Measurements from ENCODE around the gene HLCS.

The HLCS gene

DNA sequence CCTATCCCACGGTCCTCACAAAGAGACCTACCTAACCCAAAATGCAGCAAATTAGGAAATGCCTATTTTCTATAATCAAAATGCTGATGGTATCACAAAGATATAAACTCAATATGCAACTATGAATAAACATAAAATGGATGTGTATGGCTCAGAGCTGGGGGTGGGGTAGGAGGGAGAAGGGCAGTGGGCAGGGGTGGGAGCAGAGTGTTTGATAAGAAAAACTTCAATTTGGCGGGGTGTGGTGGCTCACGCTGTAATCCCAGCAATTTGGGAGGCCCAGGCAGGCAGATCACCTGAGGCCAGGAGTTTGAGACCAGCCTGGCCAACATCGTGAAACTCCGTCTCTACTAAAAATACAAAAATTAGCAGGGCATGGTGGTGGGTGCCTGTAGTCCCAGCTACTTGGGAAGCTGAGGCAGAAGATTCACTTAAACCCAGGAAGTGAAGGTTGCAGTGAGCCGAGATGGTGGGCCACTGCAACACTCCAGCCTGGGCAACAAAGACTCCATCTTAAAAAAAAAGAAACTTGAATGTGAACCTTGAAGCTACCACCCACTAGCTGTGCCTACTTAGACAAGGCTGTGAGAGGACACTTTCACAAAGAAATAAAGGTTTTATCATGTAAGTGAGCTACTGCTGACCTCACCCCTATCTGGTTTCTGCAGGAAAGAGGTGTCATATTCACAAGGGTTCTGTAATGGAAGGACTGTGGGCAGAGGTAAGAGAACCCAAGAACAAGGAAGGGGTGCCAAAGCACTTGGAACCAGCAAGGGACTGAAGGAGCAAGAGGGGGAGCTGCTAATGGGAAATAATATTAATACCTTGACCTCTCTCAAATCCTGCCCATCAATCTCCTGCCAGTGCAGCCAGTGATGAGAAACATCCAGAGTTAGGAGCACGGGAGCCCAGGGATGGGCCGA is 53.0 kb downstream of the HLCS start:
- DNase-seq = no peak

DNA sequence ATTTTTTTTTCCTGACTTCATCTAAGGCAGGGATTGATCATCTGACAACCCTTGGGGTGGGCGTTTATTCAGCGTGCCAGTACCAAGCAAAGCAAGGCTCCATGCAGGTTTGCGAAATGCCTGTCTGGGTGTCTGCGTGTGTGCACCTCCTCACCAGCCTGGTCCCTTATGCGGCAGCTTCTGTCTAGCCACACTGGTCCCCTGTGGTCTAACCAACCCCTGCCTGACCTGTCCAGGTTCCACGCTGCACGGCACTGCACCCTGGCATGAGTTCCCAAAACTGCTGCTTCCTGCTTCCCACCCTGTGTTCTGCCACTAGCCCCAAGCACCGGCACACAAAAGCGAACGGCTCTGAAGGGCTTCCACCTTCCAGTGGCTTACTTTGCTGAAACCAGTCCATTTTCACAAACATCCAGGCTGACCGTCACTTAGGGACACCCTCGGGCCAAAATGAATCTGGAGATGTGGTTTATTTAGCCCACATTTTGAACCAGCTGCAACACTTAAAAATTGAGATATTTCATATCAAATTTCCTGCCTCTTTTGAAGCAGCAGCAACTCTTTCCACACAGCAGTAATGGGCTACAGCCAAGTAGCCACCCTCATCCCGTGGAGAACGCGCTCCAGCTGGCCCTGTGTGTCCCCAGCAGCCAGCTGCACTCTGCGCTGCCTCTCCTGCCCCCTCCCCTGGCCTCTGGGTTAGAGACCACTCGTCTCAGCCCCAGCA is 55.7 kb downstream of the HLCS start:
- DNase-seq = no peak

DNA sequence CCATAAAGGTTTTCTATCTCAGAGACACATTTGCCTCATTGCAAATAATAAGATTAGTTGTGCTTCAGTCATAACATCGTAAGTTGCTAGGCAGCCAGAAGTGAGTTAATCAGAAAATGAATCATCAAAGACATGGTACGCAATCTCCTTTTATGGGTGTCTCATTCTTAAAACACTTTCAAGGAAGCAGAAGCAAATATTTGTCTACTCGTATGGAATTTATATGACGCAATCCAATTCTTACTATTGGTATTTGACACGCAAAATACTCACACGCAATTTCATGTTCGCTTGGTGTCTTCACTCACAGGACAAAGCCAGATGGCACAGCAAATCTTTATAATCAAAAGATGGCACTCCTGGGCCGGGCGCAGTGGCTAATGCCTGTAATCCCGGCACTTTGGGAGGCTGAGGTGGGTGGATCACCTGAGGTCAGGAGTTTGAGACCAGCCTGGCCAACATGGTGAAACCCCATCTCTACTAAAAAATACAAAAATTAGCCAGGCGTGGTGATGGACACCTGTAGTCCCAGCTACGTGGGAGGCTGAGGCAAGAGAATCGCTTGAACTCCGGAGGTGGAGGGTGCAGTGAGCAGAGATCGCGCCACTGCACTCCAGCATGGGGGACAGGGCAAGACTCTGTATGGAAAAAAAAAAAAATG is 56.4 kb downstream of the HLCS start:
- DNase-seq = no peak

DNA sequence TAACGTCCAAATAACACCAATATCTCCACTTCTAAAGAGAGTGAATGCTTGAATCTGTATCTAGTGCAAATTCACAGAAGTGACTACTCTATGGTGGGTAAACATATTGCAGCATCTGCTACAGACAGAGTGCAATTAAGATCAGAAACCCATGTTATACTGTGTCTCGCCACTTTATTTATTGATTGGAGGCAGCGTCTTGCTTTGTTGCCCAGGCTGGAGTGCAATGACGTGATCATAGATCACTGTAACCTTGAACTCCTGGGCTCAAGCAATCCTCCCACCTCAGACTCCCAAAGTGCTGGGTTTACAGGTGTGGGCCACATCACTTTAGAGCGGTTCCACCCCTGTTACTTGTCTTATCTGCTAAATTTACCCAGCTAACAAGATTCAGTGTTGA is 57.0 kb downstream of the HLCS start:
- no peak for DNase-seq

DNA sequence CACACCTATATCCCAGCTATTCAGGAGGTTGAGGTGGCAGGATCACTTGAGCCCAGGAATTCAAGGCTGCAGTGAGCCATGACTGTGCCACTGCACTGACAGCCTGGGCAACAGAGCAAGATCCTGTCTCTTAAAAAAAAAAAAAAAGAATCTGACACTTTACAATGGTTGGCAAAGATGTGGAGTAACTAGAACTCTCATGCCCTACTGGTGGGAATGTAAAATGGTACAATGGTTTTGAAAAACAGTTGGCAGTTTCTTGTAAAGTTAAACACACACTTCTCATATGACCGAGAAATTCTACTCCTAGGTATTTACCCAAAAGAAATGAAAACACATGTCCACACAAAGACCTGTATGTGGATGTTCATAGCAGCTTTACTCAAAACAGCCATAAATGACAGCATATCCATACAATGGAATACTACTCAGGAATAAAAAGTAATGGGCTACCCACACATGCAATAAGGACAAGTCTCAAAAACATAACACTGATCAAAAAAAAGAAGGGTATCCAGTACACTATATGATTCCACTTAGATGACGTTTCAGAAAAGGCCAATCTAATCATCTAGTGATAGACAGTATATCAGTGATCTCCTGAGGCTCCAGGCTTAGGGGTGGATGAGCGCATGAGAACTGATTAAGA is 58.1 kb downstream of the HLCS start:
- DNase-seq = no peak

DNA sequence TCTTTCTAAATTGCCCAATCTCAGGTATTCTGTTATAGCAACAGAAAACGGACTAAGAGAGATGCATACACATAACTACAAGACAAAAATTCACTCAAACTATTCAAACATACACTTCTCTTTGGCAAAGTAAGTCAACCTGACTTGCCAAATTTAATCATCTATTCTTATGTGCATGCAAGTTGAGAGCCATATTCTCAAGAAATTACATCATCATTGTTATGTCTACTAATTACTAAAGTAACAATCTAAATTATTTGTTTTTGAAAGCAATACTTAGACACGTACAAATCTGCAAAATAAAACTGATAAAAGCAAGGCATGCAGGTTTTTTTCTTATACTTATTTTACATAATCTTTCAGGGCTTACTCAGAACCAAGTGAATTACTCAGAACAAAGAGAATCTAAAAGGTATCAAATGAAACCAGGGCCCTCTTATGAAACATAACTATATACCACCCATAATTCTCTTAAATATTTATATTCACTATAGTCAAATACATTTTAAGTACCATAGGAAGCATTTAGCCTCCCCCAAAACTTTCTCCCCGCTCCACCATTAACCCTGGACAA is 62.3 kb downstream of the HLCS start:
- DNase-seq = no peak

DNA sequence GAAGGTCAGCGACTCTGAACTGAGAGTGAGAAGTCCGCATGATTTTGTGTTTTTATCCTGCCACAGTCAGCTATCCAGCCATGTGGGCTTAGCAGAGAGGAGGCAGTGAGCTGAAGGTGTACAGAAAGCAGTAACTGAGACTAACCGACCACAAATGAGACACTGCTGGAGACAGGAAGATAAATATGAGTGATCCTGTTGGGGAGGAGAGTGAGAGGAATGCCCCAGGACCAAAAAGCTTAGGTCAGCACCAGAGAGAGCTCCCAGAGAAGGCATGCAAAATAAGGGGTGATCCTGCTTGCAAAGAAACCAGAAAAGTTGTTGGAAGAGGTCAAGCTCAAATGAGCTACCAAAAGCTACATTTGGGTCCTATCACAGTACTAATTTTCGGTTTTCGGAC is 63.7 kb downstream of the HLCS start:
- DNase-seq = no peak

DNA sequence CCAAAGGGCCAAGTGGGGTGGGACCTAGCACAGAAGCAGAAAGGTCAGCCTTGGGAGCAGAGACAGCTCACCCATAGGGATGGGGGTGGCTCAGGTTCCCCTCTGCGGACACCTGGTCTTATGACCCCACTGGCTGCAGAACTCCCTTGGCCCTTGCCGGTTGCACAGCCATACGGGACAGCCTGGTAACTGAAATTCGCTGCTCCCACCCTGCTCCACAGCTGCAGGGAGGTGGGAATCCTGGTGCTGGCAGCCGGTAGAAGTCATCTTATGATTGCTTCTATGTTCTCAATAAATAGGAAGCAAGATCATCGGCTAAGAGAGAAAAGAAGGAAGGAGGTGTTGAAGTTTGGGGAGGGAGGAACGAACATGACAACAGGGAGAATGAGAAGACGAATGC is 64.1 kb downstream of the HLCS start:
- no peak for DNase-seq

DNA sequence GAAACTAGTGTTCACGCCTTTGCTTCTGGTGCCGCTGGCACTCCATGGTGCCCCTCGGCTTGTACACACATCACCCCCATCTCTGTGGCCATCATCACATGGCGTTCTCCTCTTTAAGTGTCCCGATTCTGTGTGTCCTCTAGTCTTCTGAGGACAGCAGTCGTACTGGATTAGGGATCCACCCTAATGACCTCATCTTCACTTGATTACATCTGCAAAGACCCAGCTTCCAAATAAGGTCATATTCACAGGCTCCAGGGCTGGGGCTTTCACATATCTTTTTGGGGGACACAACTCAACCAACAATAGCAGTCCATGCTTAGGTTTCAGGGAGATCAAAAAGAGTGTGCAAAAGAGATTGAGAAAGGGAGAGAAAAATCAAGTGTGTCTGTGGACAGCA is 64.9 kb downstream of the HLCS start:
- no peak for DNase-seq

DNA sequence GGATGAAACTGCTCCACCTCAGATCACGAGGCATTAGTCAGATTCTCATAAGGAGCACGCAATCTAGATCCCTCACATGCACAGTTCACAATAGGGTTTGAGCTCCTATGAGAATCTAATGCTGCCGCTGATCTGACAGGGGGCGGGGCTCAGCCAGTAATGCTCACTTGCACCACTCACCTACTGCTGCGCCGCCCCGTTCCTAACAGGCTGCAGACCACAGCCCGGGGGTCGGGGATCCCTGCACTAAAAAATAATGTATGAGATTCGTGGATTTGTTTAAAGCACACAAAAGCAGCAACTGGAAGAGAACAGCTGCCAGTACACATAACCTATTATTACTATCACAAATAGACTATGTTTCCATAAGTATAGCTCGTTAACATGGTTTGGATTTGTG is 72.9 kb downstream of the HLCS start:
- no peak for DNase-seq

DNA sequence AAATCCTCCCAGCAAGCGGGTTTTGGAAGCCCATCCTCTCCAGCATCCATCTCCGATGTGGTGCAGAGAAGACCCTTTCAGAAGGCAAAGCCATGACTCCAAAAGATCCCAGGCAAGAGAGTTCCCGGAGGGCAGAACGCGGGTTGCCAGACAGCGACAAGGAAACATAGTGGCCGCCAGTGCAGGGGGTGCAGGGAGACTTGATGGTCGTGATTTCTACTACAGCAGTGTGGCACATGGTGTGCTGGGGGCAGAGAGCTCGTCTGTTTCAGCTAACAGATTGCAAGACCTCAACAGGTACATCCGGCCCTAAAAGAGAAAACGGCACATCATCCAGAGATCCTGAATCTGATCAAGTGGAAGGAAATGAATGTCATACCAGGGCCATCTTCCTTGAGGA is 74.3 kb downstream of the HLCS start:
- DNase-seq = no peak

DNA sequence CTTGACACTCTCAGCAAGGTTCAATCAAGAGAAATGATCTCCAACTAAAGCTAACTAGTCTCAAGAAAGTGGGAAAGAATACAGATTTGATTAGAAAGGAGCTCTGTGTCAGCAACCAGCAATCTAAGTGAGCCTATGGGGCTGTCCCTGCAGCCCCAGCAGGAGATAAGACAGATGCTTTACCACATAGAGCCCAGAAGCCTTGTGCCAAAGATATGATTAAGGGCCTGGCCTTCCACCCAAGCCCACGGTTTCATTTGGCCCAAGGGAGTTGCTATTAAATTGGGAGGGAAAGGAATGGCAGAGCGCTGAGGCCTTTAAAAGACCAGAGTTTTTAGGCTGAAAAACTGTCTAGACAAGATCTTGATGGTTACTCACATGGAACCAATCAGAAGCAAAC is 74.8 kb downstream of the HLCS start:
- DNase-seq = no peak

DNA sequence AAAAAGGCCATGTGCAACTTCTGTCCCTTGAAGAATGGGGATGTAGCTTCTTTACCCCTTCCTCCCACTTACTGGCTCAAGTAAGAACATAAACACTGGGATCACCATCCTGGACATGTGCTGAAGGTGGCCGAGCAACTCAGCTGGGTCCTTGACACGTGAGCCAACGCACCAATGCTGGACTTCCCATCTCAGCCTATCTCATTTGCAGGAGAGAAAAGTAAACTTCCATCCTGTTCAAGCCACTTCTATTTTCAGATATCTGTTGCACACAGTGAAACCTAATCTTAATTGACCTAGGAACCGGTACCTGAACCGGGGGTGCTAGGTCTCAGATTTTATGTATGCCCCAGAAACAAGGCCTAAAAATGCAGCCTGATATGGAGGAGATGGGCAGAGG is 75.3 kb downstream of the HLCS start:
- DNase-seq = no peak

DNA sequence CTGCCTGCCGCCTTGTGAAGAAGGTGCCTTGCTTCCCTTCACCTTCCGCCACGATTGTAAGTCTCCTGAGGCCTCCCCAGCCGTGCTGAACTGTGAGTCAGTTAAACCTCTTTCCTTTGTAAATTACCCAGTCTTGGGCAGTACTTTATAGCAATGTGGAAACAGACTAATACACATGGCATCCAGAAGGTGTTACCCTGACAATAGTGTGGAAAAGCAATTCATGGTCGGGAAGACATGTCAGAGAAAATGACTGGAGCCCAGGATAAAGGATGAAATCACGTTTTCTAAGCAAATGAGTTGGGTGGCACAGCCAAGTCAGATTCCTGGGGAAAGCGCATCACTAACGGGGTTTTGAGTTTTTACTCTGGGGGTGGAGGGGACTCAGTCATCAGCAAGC is 76.4 kb downstream of the HLCS start:
- no peak for DNase-seq

DNA sequence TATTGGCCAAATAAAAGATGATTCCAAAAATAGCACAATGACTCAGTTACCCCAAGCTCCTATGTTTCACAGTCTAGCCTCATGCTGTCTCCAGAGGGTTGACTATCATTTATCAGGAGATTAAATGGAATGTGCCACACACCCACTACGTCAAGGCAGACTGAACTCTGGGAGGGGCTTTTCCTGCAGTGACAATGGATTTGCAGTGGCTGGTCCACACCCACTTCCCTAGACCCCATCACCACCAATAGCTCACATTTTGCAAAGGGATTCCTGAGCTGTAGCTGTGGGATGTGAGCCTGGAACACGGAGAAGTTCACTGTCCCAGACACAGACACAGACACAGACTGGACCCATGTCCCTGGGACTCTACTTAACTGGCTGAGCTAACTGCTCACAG is 77.1 kb downstream of the HLCS start:
- no peak for DNase-seq

DNA sequence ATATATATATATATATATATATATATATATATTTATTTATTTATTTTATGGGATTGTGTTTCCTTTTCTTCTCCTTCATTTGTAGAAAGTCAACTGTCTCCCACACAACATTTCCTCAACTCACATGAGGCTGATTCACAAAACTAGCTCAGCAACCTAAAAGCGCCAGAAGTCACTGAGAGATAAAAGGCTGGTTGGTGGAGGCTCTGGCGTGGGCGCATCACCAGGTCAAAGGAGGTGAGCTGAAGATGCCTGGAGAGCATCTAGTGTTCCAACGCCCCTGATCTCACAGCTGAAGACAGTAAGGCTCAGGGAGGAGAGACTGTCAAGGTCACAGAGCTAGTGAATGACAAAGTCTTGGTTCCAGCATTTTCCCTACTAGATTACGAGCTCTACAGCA is 78.0 kb downstream of the HLCS start:
- no peak for DNase-seq

DNA sequence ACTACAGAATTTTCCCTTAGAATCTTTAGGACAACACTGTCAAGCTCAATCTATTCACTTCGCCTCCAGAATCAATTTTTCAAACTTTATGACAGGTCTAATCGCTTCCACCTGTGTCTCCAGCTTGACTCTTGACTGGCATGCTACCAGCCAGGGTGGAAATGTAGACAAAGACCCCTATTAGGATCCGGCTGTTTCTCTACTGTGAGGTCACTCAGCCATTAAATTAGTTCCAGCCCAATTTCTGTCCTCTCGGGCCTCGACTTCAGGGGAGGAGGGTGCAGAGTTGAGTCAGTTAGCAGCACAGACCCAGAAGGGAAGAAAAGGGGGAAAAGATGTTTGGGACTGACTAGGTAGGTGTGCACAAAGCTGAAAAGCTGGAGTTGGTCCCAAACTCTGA is 78.5 kb downstream of the HLCS start:
- DNase-seq = peak; percentile 12

DNA sequence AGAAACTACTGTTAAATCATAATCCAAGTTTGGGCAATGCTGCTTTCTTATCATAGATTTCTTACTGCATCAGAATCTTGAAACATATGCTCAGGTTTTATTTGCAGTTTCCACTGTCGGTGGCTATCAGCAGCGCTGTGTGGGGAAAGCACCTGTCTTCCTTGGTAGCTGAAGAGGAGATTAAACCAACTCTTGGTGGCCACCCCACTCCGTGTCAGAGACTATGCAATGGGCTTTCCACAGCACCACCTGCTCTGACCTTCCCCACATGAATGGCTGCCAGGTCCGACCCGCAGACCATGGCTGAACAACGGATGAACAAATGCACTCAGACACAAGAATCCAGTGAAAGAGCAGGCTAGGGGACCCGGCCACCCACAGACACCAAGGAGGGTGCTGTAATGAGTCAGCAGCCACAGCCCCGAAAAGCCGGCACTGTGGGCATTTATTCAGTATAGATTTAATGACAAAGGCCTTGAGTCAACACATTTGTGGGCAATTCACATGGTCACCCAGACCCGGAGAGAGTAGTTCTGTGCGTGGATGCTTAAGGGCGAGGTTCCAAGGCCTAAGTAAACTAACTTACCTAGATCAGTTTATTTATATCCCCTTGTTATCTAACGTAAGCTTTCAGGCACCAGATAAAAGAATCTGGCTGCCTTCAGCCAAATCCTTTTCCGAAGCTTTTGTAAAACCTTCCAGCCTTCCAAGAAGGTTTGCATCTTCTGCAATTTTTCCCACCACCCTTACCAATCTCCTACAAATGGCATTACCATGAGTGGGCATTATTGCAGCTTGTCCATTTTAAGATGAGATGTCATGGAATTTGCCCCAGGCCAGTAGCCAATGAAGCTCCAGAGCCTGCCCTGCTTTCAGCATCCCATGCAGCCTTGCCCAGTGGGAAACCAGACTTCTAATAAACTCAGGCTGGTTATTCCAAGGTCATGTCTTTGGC is 82.7 kb downstream of the HLCS start:
- DNase-seq = no peak

DNA sequence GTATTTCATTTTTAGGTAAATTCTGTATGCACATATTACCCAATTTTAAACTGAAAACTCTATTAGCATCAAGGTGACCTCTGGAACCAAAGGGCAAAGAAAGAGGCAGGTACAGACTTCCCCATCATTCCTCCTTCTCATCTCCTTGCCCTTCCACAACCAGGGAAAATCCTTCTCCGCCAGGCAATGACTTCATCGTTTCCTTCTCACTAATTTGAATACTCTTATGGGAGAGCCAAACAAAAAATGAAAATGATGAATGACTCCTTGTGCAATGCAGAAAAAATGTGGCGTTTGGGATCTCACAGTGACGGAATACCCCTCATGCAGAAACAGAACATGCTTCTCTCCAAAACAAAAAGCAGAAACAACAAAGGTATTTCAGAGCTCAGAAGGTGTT is 83.7 kb downstream of the HLCS start:
- no peak for DNase-seq

DNA sequence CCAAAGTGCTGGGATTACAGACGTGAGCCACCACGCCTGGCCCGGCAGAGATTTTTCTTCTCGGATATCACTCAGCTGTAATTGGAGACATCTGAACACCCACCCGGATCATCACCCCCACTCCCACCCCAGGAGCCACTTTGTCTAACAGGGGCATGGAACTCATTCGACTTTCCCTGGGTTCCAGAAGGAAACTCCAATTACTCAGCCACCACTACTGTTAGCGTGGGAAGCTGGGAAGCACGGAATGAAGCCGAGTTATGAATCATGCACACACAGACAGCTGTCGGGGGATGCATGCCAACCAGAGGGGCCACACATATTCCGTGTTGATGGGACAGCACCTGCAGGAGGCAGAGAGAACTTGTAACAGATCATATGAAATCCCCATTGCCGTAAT is 85.2 kb downstream of the HLCS start:
- DNase-seq = no peak

DNA sequence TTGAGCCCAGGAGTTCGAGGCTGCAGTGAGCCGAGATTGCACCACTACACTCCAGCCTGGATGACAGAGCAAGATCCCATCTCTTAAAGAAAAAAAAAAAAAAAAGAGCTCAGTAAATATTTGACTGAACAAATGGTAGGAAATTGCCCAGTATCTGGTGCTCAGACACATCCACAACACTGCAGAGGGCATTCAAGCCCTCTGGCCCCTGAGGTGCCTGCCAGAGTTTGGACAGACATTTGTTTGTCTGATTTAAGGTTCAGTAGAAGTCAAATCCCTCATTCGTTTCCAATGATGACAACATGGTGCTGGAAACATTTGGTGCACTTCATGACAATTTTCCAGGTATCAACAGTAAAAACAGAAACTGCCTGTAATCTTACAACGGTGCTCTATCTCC is 86.6 kb downstream of the HLCS start:
- DNase-seq = no peak

DNA sequence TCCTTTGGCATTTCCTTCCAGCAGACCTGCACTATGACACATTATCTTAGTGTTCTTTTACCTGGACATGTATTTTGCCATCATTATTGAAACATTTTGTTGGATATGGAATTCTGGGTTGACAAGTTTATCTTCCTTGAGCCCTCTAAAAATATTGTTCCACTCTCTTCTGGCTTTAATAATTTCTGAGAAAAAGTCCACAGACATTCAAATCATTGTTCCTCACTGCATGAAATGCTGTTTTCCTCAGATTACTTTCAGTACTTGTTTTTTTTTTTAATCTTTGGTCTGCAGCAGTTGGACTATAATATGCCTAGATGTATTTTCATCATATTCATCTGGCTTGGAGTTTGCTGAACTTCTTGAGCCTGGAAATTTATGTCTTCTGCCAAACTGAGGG is 88.7 kb downstream of the HLCS start:
- no peak for DNase-seq

Data from NCI-H1105 (cell line).